Hepatocyte (in vitro differentiated cells): ENCODE measurements around the gene PRAMEF11. TPM values are rescaled to one million over a fixed set of nuclear protein-coding genes. Genes with fewer than 3 reads are reported as not detected.

ENCODE experiments used
- DNase-seq: peaks from one replicate; pipeline ENCODE4 v3.0.0-alpha.2; 2016; ENCODE audit warnings: low spot score
- H2AFZ ChIP-seq: fragments of 200-600 bp; sonication (generic); 2 replicates; pipeline ENCODE4 v1.6.0; 2016; ENCODE audit warnings: antibody characterized with exemption, mild to moderate bottlenecking
- H3K27ac ChIP-seq: fragments of 200-600 bp; sonication (generic); 2 replicates; pipeline ENCODE4 v1.5.1; 2016; ENCODE audit warnings: mild to moderate bottlenecking
- H3K27me3 ChIP-seq: fragments of 200-600 bp; sonication (generic); 2 replicates; pipeline ENCODE4 v1.6.1; 2016
- H3K36me3 ChIP-seq: fragments of 200-600 bp; sonication (generic); replicated peaks from 2 replicates; pipeline ENCODE4 v1.5.1; 2016; ENCODE audit warnings: low read depth; ENCODE audit not compliant: insufficient read depth
- H3K4me1 ChIP-seq: fragments of 200-600 bp; sonication (generic); 2 replicates; pipeline ENCODE4 v1.5.1; 2016; ENCODE audit warnings: mild to moderate bottlenecking, moderate library complexity; ENCODE audit not compliant: insufficient read depth
- H3K4me2 ChIP-seq: fragments of 200-600 bp; sonication (generic); 2 replicates; pipeline ENCODE4 v1.6.0; 2016
- H3K4me3 ChIP-seq: fragments of 200-600 bp; sonication (generic); 2 replicates; pipeline ENCODE4 v1.5.1; 2016; ENCODE audit warnings: mild to moderate bottlenecking
- H3K79me2 ChIP-seq: fragments of 200-600 bp; sonication (generic); 2 replicates; pipeline ENCODE4 v1.6.0; 2017; ENCODE audit warnings: mild to moderate bottlenecking
- H3K9me2 ChIP-seq: fragments of 200-600 bp; sonication (generic); replicated peaks from 2 replicates; pipeline ENCODE4 v1.6.0; 2017; ENCODE audit warnings: mild to moderate bottlenecking; ENCODE audit not compliant: insufficient read depth
- H3K9me3 ChIP-seq: fragments of 200-600 bp; sonication (generic); 2 replicates; pipeline ENCODE4 v1.5.1; 2016; ENCODE audit warnings: low read depth, mild to moderate bottlenecking
- H4K20me1 ChIP-seq: fragments of 200-600 bp; sonication (generic); 2 replicates; pipeline ENCODE4 v1.6.0; 2016; ENCODE audit warnings: mild to moderate bottlenecking; ENCODE audit not compliant: insufficient read depth, poor library complexity, severe bottlenecking
- EZH2 ChIP-seq: fragments of 200-600 bp; sonication (generic); IDR thresholded peaks from 2 replicates; pipeline ENCODE4 v1.6.1; 2016; ENCODE audit warnings: antibody characterized with exemption, mild to moderate bottlenecking, borderline replicate concordance
- EZH2phosphoT487 ChIP-seq: fragments of 200-600 bp; sonication (generic); IDR thresholded peaks from one replicate; pipeline ENCODE4 v1.6.1; 2018; ENCODE audit warnings: antibody characterized with exemption, mild to moderate bottlenecking, low read depth, moderate library complexity; ENCODE audit not compliant: unreplicated experiment, severe bottlenecking
- WGBS: methylation state at CpG from one replicate; pipeline ENCODE4 v1.1.6; 2016; ENCODE audit warnings: low lambda C conversion rate; ENCODE audit errors: missing lambda C conversion rate; 5-methylcytosine and 5-hydroxymethylcytosine counted together
- polyA plus RNA-seq: library from polyadenylated mRNA; unstranded; fragments of >200 nt; fragmentation: Nextera tagmentation; extraction: Ambion mirVana; gene quantifications from 2 replicates; pipeline ENCODE4 v1.2.1, GENCODE V29; 2016
- total RNA-seq: library from RNA; depleted of rRNA; stranded (reverse); fragments of >200 nt; gene quantifications from 2 replicates; pipeline ENCODE4 v1.2.3, GENCODE V29; 2014
- TF ChIP-seq, protein P1 (sequence below): fragments of 200-600 bp; sonication (generic); IDR thresholded peaks from 2 replicates; pipeline ENCODE4 v1.5.1; 2016; ENCODE audit warnings: antibody characterized with exemption, mild to moderate bottlenecking; ENCODE audit not compliant: poor library complexity

Gene PRAMEF11
- total and polyA plus RNA-seq, 2 experiments from 2014 or later = not detected

DNA sequence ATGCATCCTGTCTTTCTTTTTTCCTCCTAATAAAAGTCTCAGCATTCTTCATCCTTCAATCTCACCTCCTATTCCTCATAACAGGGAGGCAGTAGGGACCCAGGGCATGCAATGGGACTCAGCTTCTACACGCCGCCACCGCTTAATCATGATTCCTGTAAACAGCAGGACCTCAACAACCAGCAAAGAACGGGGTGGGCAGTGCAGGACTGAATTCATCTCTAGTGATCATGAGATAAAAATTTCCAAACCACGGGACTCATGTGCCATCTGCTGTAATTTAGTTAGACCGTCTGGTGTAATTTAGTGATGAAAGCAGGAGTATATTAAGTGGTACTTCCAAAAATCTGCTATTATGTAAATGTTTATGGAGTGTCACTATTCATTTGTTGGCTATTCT, 52.3 kb downstream of the PRAMEF11 start:
- Histone ChIP-seq H3K79me2 (no peaks in the 10 kb centered on the region), H3K9me2 (no peaks in the 10 kb centered on the region), H3K27me3 (no peaks in the 10 kb centered on the region), H3K27ac (no peak overlapping the region), H2AFZ (no peak overlapping the region), H3K4me1 (no peaks in the 10 kb centered on the region), H3K36me3 (no peaks in the 10 kb centered on the region), H3K9me3 (no peaks in the 10 kb centered on the region), H3K4me2 (no peak overlapping the region), H3K4me3 (no peak overlapping the region), H4K20me1 (no peaks in the 10 kb centered on the region)
- no peak for DNase-seq
- TF ChIP-seq, protein P1, sequence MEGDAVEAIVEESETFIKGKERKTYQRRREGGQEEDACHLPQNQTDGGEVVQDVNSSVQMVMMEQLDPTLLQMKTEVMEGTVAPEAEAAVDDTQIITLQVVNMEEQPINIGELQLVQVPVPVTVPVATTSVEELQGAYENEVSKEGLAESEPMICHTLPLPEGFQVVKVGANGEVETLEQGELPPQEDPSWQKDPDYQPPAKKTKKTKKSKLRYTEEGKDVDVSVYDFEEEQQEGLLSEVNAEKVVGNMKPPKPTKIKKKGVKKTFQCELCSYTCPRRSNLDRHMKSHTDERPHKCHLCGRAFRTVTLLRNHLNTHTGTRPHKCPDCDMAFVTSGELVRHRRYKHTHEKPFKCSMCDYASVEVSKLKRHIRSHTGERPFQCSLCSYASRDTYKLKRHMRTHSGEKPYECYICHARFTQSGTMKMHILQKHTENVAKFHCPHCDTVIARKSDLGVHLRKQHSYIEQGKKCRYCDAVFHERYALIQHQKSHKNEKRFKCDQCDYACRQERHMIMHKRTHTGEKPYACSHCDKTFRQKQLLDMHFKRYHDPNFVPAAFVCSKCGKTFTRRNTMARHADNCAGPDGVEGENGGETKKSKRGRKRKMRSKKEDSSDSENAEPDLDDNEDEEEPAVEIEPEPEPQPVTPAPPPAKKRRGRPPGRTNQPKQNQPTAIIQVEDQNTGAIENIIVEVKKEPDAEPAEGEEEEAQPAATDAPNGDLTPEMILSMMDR = no peak
- TF ChIP-seq EZH2phosphoT487 (no peak), EZH2 (no peak)
- 75% methylated on average over 6 of the region's 6 CpGs for WGBS

DNA sequence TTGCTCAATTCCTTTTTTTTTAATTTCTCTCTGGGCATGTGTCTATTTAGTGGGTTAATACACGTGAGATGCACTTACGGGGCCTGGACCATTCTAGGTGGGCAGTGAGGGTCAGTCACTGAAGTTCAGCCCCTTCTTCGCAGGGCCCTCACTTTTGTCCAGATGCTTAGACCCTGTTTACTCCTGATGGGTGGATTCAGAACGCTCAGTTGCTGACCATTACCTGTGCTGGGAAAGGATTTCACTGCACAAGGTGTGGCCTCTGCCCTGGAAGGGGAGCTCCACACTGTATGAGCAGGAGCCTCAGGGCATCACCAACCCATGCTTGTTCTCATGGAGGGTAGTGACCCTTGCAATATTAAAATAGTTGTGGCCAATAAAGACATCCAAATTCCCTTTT, 53.1 kb downstream of the PRAMEF11 start:
- DNase-seq = no peak
- H3K4me2 ChIP-seq = no peak overlapping the region
- H4K20me1 ChIP-seq = no peaks in the 10 kb centered on the region
- TF ChIP-seq EZH2phosphoT487 (no peak), EZH2 (no peak)
- TF ChIP-seq, protein P1 = no peak
- H3K4me3 ChIP-seq = no peak overlapping the region
- H3K9me2 ChIP-seq = no peaks in the 10 kb centered on the region
- H3K27me3 ChIP-seq = no peaks in the 10 kb centered on the region
- WGBS = 82% methylated on average over 4 of the region's 4 CpGs
- no peaks in the 10 kb centered on the region for H3K4me1 ChIP-seq
- H3K79me2 ChIP-seq = no peaks in the 10 kb centered on the region
- no peaks in the 10 kb centered on the region for H3K36me3 ChIP-seq
- no peak overlapping the region for H2AFZ ChIP-seq
- H3K9me3 ChIP-seq = no peaks in the 10 kb centered on the region
- H3K27ac ChIP-seq = no peak overlapping the region

DNA sequence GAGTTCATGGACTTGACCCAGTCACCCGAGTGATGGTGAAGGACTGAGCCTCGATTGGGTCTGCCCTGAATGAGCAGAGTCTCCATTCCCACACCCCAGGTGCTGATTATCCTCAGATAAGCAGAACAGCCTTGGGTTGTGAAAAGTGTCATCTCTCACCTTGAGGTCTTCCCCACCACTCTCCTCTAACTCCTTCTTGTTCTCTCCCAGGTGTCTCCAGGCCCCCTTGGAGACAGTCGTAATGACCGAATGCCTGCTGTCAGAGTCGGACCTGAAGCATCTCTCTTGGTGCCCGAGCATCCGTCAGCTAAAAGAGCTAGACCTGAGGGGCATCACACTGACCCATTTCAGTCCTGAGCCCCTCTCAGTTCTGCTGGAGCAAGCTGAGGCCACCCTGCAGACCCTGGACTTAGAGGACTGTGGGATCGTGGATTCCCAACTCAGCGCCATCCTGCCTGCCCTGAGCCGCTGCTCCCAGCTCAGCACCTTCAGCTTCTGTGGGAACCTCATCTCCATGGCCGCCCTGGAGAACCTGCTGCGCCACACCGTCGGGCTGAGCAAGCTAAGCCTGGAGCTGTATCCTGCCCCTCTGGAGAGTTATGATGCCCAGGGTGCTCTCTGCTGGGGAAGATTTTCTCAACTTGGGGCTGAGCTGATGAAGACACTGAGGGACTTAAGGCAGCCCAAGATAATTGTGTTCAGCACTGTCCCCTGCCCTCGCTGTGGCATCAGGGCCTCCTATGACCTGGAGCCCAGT, 54.2 kb downstream of the PRAMEF11 start:
- Histone ChIP-seq H3K9me2 (no peaks in the 10 kb centered on the region), H3K27me3 (no peaks in the 10 kb centered on the region), H4K20me1 (no peaks in the 10 kb centered on the region), H3K4me3 (no peak overlapping the region), H3K4me1 (no peaks in the 10 kb centered on the region), H3K4me2 (no peak overlapping the region), H3K9me3 (no peaks in the 10 kb centered on the region), H3K79me2 (no peaks in the 10 kb centered on the region), H3K27ac (no peak overlapping the region), H2AFZ (no peak overlapping the region), H3K36me3 (no peaks in the 10 kb centered on the region)
- DNase-seq = no peak
- TF ChIP-seq EZH2phosphoT487 (no peak), EZH2 (no peak)
- TF ChIP-seq, protein P1 = no peak
- WGBS = 93% methylated on average over 15 of the region's 15 CpGs
